Measurements from ENCODE around the gene RNPEP.

GRCh38 chr1:201941420-201942128 lies 40.9 kb upstream of the RNPEP start:
- TF ChIP-seq CTCF (IDR thresholded peaks at IDR 0.05) (no peak), POLR2A (IDR thresholded peaks at IDR 0.05) (no peak)
